NCI-H1694 treated with DMSO at 0.1 percent for 48 hours (cell line): ENCODE measurements around the gene TMSB15B.
A peak's percentile ranks its signal among the peaks of the same experiment; 100 is the strongest.
"Not testable (repeated sequence)": the region's sequence is repeated elsewhere in the genome, so short reads cannot be mapped to it uniquely, and the experiment has no call there.

ENCODE experiments used
- DNase-seq: peaks from one replicate; lab custom pipeline; 2025; lab: John Stamatoyannopoulos, UW

TMSB15B gene

DNA sequence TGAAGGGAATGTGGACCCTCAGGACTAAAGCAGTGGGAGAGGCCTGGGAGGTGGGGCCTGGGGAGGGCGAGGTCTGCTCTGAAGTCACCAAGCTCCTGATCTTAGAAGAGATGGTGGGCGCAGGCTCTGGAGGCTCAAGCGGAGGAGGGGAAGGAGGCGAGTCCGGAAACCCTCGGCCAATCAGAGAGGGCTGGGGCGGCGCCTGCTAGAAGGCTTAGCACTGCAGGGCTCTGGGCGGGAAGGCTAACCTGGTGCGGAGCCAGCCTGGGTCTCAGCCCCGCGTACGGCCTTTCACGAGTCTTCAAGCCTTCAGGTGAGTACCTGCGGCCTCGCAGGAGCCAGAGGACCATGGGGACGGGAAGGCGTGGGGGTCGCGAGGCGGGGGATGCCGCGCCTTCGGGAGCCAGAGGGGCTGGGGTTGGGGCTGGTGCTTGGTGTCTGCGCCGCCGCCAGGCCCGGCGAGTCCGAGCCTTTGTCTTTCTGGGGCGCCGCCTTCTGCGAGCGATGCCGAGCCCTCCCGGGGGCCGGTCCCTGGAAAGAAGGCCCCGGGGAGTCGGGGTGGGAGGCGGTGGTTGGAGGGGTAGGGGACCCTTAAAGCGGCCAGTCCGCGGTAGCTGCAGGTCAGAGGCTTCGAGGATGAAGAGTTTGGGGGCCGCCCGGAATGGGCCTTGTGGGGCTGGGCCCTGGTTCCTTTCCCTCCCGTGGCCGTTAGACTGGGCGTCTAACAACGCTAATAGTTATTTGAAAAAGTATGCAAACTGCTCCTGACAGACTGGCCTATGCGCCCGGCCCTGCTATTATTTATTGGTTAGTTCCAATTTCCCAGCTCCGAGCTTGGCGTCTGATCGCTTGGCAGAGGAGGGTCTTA lies at the start of gene TMSB15B:
Gene TMSB15B (plus strand): TSS at position 217 of the 868 bp plus-strand sequence.
- DNase-seq, result not testable (repeated sequence)

DNA sequence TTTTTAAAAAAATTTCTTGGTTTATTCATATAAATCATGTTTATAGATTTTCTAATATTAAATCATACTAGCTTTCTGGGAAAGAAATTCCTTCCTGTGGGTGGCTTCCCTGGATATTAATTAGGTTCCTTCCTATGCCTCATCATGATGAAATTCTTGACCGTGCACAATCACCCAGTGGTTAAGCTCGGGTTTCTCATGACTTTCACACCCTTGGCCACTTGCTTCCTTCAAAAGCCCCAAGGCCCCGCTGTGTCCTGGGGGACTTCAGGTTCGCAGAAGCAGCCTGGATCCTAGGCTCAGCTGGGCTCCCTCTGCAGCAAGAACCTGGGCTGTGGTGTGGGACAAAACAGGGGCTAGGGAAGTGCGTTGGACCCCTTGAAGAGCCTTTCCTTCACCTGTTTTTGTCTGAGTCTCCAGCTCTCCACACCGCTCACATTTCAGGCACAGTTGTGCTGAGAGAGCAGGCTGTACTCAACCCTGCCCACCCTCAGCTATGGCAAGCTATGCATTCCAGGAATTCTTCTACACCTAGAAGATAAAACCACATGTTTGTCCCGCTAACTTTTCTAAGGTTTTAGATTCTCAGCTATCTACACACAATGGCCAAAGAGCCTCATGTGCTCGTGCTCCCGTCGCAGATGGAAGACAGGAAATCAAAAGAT lies 48.9 kb upstream of the TMSB15B start:
- DNase-seq, result no peak

DNA sequence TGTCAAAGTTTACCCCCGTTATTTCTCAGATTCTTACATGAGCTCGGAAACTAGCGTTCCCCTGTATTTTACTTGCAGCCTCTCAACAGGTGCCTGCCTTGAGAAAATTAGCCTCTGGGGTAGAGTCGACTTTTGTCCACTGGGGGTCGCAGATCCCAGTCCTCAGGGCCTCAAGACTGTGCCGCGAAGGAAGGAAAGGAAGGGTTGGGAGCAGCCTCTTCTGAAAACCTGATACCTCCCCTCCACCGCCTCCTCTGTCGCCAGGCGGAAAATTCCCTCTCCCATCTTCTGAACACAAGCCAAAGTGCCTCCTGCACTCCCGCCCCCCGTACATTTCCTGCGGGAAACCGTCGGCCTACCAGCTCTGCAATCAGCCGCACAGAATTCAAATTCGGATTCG lies 44.4 kb upstream of the TMSB15B start:
- DNase-seq, result peak; percentile 32

DNA sequence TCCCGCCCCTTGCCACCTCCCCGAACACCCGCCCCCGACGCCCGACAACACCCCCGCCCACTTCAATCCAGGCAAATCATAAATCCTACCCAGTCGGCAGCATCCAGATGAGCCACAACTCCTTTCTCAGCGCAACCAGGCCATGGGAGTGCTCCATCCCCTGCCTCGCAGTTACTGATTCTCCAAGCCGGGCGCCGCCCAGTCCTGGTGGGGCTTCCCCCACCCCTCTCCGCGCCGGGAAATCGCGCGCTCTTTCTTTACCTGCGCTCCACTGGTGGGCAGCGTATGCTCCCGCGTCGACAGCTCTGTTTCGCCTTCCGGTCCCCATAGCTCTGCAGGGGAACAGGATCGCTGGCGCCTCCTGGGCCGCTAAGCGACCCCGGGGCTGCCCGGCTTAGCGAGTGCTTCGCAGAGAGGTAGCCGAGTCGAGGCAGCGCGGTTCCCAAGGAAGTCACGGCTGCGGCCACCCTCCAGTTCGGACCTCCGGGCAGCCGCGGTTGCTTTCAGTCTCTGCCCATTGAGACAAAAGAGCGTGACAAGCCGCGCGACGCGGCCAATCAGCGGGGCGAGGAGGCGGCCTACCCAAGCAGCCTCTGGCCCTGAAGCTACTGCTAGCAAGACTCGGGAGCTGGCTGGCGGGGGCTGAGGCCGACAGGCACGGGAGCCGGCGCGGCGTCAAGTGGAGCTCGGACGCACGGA lies 43.7 kb upstream of the TMSB15B start:
- peak; percentile 56 for DNase-seq

DNA sequence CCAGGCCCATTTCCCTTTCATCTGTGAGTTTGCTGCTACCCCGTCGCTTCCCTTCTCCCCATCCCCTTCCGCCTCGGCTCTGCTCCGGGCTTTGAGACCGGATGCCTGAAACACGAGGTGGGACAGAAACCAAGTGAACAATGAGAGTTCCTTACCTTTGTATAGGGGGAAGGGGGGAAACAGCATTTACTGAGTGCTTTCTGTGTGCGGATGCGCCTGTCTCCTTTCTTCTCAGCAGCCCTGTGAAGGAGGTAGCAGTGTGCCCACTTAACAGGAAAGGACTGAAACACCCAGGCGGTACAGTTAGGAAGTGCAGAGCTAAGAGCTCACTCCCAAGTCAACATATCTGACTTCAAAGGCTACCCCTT lies 43.2 kb upstream of the TMSB15B start:
- peak; percentile 90 for DNase-seq

DNA sequence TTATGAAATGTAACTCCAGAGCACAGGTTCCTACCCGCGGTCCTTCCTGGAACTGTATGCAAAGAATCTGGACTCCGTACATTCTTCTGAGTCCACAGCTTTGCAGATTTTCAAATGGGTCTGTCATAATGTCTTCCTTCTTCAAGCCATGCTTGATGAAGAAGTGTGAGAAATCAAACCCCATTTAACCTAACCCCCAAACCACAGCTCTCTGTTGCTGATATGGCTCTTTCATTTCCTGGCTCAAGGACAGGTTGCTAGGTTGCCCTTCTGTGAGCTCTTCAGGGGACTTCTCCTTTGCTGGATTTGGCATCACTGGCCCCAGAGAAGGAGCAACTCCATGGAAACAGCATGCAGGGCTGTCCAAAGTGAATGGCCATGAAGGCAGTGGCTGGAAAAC lies 41.9 kb upstream of the TMSB15B start:
- DNase-seq, result not testable (repeated sequence)

DNA sequence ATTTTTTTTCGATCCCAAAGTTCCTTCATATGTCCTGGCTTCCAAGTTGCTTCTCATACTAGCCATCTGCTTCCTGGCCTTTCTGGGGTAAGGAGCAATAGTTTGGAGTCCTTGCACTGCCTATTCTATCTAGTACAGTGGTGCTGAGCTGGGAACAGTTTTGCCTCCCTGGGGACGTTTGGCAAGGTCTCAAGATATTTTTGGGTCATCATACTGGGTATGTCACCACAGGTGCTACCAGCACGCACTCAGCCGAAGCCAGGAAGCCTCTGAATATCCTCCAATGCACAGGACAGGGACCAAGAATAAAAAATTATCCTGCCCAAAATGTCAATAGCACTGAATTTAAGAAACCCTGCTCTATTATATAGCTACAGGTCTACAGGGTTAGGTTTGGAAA lies 35.4 kb upstream of the TMSB15B start:
- DNase-seq, result no peak

DNA sequence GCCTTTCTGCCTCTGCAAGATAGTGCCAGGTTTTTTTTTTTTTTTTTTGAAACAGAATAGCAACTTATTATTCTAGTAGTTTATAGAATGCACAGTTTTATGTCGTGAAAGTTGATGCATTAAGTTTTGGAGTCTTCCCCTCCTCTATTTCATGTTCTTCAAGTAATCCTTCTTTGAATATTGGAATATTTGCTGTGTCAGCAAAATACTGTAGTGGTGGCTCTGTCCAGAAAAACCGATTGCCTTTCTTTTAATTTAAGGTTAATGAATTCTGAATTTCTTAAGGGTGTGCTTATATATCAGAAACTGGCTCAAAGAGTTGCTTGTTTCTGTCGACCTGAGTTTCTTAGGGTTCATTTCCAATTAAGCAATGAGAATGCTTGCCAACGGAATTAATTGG lies 34.8 kb upstream of the TMSB15B start:
- no peak for DNase-seq

DNA sequence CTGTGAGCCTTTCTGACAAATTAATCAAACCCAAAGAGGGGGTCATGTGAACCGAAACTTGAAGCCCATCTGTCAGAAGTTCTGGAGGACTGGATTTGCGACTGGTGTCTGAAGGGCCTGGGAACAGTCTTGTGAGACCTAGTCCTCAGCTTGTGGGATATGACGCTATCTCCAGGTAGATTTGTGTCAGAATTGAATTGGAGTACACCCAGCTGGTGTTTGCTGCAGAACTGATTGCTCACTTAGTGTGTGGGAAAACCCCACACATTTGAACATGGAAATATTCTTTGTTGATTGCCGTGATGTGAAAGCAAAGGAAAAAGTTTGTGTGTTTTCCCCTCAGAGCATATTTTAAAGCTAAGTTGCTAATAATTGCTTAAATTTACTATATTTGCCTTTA lies 30.3 kb upstream of the TMSB15B start:
- no peak for DNase-seq

DNA sequence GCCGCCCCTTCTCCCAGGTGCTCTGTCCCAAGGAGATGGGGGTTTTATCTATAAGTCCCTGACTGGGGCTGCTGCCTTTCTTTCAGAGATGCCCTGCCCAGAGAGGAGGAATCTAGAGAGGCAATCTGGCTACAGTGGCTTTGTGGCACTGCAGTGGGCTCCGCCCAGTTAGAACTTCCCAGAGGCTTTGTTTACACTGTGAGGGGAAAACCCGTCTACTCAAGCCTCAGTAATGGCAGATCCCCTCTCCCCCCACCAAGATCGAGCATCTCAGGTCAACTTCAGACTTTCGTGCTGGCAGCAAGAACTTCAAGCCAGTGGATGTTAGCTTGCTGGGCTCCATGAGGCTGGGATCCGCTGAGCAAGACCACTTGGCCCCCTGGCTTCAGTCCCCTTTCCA lies 22.2 kb upstream of the TMSB15B start:
- not testable (repeated sequence) for DNase-seq

DNA sequence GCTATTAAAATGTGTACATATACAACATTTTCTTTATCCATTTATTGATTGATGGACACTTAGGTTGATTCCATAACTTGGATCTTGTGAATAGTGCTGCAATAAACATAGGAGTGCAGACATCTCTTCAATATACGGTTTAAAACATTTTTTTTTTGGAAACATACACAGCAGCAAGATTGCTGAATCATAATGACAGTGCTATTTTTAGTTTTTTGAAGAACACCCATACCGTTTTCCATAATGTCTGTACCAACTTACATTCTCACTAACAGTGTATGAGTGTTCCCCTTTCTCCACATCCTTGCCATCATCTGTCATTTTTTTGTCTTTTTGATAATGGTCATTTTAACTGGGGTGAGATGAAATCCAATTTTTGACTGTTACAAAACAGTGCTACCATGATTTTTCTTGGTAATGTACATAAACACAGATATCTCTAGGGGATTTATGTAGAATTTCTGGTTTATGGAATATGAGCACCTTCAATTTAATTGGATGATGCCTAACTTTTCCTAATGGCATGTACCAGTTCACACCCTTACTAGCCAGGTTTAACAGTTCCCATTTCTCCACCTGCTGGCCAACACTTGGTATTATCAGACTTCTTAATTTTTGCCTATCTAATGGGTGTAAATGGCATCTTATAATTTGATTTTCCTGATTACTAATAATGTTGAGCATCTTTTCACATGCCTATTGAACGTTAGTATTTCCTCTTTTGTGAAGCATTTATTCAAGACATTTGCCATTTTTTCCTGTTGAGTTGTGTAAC lies 21.0 kb upstream of the TMSB15B start:
- peak; percentile 31 for DNase-seq

DNA sequence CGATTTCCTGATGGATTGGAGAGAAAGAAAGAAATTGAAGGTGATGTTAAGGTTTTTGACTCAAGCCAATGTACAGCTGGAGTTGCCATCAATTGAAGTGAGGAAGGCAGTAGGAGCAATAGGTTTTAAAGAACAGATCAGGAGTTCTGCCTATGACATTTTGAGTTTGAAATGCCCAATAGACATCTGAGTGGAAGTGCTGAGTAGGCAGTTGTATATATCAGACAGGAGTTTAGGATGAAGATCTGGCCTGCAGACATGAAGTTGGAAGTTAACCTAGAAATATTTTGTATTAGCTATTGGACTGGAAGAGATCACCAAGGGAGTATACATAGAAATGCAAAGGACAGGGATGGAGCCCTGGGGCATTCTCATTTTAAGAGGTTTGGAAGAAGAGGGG lies 12.9 kb upstream of the TMSB15B start:
- DNase-seq, result no peak

DNA sequence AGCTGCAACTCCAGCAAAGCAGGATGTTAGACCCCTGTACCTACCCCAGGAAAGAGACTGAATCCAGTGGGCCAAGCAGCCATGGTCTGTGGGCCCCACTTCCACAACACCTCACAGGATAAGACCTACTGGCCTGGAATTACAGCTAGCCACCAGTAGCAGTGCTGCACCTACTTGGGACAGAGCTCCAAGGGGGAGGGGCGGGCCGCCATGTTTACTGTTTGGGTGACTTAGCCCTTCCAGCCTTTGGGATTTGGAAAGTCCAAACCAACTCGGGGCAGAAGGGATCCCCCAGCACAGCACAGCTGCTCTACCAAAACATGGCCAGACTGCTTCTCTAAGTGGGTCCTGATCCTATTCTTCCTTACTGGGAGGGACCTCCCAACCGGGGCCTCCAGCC lies 9.1 kb upstream of the TMSB15B start:
- no peak for DNase-seq

DNA sequence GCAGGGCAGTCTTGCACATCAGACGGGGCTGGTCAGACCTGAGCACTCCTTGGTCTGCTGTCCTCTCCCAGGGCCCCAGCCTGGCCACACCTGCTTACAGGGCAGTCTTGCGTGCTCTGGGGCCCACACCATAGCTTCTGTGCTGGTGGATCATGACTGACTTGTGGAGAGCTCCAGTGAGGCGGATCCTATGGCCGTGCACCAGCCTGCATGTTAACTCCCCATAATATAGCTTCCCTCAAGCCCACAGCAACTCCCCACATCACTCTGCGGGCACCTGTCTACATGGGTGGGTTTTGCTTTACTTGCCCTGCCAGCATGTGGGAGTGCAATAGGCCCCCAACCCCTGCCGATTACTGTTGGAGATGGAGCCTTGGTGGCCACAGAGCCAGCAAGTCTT lies 8.2 kb upstream of the TMSB15B start:
- no peak for DNase-seq

DNA sequence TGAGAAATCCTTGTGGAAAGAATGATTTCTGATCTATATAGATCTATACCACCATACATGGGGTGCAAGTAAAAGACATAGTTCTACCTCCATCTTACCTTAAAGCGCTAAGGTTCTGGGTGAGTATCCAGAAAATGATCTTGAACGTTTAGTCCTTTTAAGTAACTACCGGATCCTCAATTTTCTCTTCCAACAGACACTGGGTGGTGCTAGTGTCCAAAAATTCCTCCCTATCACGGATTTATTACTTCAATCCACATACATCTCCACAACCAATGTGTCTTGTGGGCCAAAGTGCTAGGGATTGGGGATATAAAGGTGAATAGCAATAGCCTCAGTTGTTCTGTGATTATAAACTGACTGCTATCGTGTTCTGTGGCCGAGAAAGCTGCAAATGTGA lies 1.8 kb upstream of the TMSB15B start:
- DNase-seq, result not testable (repeated sequence)

DNA sequence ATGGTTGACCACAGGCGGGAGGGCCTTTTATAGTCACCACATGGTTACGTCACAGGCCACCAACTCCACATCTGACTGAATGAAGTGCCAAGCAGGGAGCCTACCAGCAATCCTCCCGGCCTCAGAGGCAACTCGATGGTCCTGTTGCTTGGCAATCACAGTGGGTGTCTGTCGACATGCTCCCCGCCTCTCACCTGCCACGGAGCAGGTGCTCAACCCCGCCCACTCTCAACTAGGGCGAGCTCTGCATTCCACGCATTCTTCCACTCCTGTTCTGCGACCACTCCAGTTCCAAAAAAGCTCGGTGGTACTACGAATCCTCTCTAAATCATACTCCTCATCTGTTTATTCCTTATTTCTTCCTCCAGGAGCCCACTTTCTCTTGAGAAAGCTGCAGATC lies 21.1 kb downstream of the TMSB15B start:
- DNase-seq, result not testable (repeated sequence)

DNA sequence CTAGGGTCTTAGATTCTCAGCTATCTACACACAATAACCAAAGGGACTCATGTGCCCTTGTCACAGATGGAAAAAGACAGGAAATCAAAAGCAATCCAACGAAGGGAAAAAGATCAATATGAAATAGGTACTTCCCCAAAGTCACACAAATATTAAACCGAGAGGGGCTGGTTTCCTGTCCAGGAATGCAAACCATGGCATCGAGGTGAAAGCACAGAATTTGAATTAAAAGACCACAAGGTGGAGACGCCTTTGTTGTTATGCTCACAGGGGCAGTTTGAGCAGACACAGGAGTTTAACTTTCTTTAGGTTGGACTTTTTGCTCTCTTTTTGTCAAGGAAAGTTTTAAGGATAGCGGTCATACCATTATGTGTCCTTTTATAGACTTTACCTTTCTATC lies 36.8 kb downstream of the TMSB15B start:
- DNase-seq, result no peak

DNA sequence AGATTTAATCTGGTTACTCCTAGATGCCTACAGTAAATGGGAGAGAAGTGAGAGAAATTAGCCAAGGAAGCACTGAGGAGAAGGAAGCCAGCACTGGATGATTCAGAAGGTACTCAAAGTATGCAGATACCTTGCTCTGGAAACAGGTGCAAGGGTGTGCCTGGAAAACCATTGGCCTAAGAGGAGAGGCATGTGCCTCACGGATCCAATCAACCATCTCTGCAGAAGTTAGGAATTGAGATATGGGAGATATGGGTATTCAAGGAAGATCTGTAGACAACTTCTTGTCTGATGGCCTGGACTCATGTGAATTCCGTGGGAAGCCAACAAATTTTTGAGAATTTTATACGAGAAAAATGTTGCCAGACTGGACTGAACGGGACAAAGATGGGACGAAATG lies 46.4 kb downstream of the TMSB15B start:
- DNase-seq, result no peak

DNA sequence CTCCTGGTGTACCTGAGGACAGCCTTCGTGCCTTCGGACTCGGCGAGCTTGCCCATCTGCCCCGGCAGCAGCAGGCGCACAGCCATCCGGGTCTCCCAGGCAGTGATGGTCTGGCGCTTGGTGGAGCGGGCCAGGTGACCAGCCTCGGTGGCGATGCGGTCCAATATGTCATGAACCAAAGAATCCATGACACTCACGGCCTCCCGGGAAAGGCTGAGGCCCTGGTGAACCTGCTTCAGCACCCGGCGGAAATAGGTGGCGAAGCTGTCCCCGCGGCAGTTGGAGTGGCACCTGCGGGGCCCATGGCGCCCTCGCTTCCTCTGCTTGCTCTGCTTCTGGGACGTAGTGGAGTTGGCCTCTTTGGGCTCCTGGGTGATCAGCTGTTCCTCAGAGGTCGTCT lies 50.7 kb downstream of the TMSB15B start:
- DNase-seq, result no peak

DNA sequence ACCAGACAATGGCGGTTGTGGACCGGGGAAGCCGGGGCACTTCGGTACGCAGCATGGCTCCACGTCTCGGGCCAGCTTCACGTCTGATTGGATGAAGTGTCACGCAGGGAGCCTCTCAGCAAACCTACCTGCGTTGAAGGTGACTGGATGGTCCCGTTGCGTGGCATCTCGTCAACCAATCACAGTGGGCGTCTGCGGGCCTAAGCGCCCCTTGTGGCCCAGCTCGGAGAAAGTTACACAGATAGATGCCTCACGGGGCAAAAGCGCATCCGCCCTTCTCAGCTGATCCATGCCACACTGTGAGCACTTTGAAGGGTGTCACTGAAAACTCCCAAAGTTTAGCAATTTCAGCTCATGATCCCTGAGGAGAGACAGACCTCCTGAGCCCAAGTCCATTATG lies 51.2 kb downstream of the TMSB15B start, which contains the start of gene H2BW1:
Gene H2BW1 (minus strand): TSS at position 103 of the 400 bp plus-strand sequence. CDS start 132 bp downstream, outside the sequence.
- DNase-seq, result no peak

DNA sequence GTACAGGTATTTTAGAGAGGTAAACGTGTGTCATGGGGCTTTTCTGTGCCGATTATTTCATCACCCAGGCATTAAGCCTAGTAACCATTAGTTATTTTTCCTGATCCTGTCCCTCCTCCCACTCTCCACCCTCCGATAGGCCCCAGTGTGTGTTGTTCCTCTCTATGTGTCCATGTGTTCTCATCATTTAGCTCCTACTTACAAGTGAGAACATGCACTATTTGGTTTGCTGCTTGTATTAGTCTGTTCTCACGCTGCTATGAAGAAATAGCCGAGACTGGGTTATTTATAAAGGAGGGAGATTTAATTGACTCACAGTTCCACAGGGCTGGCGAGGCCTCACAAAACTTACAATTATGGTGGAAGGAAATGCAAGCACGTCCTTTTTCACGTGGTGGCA lies 53.1 kb downstream of the TMSB15B start:
- DNase-seq, result not testable (repeated sequence)
